ENCODE data around the gene VEGFC. TPM values are rescaled to one million over a fixed set of nuclear protein-coding genes. Genes with fewer than 3 reads are reported as not detected.

The VEGFC gene
- total RNA-seq (2014; rRNA removed; shearing (Covaris generic); ENCODE audit: low replicate concordance): 14.4 and 16.0 TPM in 2 replicates

- peak; percentile 54 for DNase-seq (ENCODE audit: low read depth)
Observed at GRCh38 chr4:176792326-176793059, at the start of gene VEGFC. TSS of gene VEGFC (minus strand) at chr4:176792922. CDS start at chr4:176792311, 611 bp downstream.

GRCh38 chr4:176841711-176842112 is 49.0 kb upstream of the VEGFC start:
- in situ Hi-C loops (cut with HindIII; ENCODE audit: low pct_unique_long_range_greater_than_20kb, low sequenced_read_pairs): no loop called here
- DNase-seq (ENCODE audit: low read depth): no peak

More at GRCh38 chr4:176792326-176793059, at the start of gene VEGFC:
- in situ Hi-C loops (cut with HindIII; ENCODE audit: low pct_unique_long_range_greater_than_20kb, low sequenced_read_pairs): no loop called here

GRCh38 chr4:176840166-176840565 is 47.4 kb upstream of the VEGFC start:
- peak; percentile 43 for DNase-seq (ENCODE audit: low read depth)
- in situ Hi-C loops (cut with HindIII; ENCODE audit: low pct_unique_long_range_greater_than_20kb, low sequenced_read_pairs): no loop called here

GRCh38 chr4:176839656-176840055 is 46.9 kb upstream of the VEGFC start:
- DNase-seq (ENCODE audit: low read depth): peak; percentile 56
- in situ Hi-C loops (cut with HindIII; ENCODE audit: low pct_unique_long_range_greater_than_20kb, low sequenced_read_pairs): no loop called here

- in situ Hi-C loops (cut with HindIII; ENCODE audit: low pct_unique_long_range_greater_than_20kb, low sequenced_read_pairs): no loop called here
- DNase-seq (ENCODE audit: low read depth): peak; percentile 88
Observed at GRCh38 chr4:176838601-176839433, 46.1 kb upstream of the VEGFC start.

- in situ Hi-C loops (cut with HindIII; ENCODE audit: low pct_unique_long_range_greater_than_20kb, low sequenced_read_pairs): no loop called here
- DNase-seq (ENCODE audit: low read depth): peak; percentile 82
Observed at GRCh38 chr4:176837169-176837895, 44.6 kb upstream of the VEGFC start.

GRCh38 chr4:176834531-176834930 is 41.8 kb upstream of the VEGFC start:
- in situ Hi-C loops (cut with HindIII; ENCODE audit: low pct_unique_long_range_greater_than_20kb, low sequenced_read_pairs): no loop called here

GRCh38 chr4:176833400-176834175 is 40.9 kb upstream of the VEGFC start:
- no peak for DNase-seq (ENCODE audit: low read depth)
- in situ Hi-C loops (cut with HindIII; ENCODE audit: low pct_unique_long_range_greater_than_20kb, low sequenced_read_pairs): no loop called here

More at GRCh38 chr4:176834531-176834930, 41.8 kb upstream of the VEGFC start:
- DNase-seq (ENCODE audit: low read depth): no peak

GRCh38 chr4:176830971-176831370 is 38.2 kb upstream of the VEGFC start:
- no peak for DNase-seq (ENCODE audit: low read depth)
- in situ Hi-C loops (cut with HindIII; ENCODE audit: low pct_unique_long_range_greater_than_20kb, low sequenced_read_pairs): no loop called here

GRCh38 chr4:176825586-176825985 is 32.9 kb upstream of the VEGFC start:
- in situ Hi-C loops (cut with HindIII; ENCODE audit: low pct_unique_long_range_greater_than_20kb, low sequenced_read_pairs): no loop called here
- DNase-seq (ENCODE audit: low read depth): no peak

GRCh38 chr4:176824645-176825366 is 32.1 kb upstream of the VEGFC start:
- in situ Hi-C loops (cut with HindIII; ENCODE audit: low pct_unique_long_range_greater_than_20kb, low sequenced_read_pairs): no loop called here
- DNase-seq (ENCODE audit: low read depth): no peak

GRCh38 chr4:176818531-176818930 is 25.8 kb upstream of the VEGFC start:
- in situ Hi-C loops (cut with HindIII; ENCODE audit: low pct_unique_long_range_greater_than_20kb, low sequenced_read_pairs): no loop called here
- no peak for DNase-seq (ENCODE audit: low read depth)

- DNase-seq (ENCODE audit: low read depth): no peak
- in situ Hi-C loops (cut with HindIII; ENCODE audit: low pct_unique_long_range_greater_than_20kb, low sequenced_read_pairs): no loop called here
Observed at GRCh38 chr4:176817204-176817603, 24.5 kb upstream of the VEGFC start.

GRCh38 chr4:176814770-176815169 is 22.0 kb upstream of the VEGFC start:
- in situ Hi-C loops (cut with HindIII; ENCODE audit: low pct_unique_long_range_greater_than_20kb, low sequenced_read_pairs): no loop called here
- DNase-seq (ENCODE audit: low read depth): no peak

GRCh38 chr4:176810481-176811249 is 17.9 kb upstream of the VEGFC start:
- in situ Hi-C loops (cut with HindIII; ENCODE audit: low pct_unique_long_range_greater_than_20kb, low sequenced_read_pairs): no loop called here
- no peak for DNase-seq (ENCODE audit: low read depth)

- no peak for DNase-seq (ENCODE audit: low read depth)
- in situ Hi-C loops (cut with HindIII; ENCODE audit: low pct_unique_long_range_greater_than_20kb, low sequenced_read_pairs): no loop called here
Observed at GRCh38 chr4:176806778-176807375, 14.2 kb upstream of the VEGFC start.
